ENCODE measurements around the gene GNG14.

The GNG14 gene

DNA sequence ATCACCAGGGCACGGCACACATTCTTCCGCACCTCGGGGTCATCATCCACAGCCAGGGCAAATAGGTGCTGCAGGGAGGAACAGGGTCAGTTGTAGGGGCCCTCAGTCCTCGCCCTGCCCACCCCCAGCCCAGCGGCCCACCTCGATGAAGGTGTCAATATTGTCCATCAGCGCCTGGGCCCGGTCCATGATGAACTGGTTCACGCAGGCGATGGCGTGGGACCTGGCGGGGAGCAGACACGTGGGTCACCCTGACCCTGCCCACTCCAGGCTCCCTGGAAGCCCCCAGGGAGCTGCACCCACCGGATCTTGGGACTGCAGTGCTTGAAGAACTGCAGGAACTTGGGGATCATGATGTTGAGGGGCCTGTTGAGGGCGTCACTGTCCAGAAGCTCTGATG is 27.3 kb downstream of the GNG14 start:
- DNase-seq (ENCODE audit: low read depth): no peak
- no peak overlapping the region for H3K4me3 ChIP-seq (ENCODE audit: control insufficient read depth, low read depth, low read length)

DNA sequence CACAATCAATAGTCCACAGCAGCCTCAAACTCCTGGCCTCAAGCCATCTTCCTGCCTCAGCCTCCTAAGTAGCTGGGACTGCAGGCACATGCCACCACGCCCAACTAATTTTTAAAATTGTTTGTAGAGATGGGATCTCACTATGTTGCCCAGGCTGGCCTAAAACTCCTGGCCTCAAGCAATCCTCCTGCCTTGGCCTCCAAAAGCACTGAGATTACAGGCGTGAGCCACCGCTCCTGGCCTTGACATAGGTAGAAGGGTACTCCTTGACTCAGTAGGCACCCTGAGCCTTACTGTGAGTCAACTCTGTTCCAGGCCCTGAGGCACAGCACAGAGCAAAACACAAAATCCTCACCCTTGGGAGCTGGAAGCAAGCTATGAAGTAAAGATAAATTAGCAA is 28.1 kb downstream of the GNG14 start:
- H3K4me3 ChIP-seq (ENCODE audit: control insufficient read depth, low read depth, low read length): no peak overlapping the region
- TF ChIP-seq, protein P1, sequence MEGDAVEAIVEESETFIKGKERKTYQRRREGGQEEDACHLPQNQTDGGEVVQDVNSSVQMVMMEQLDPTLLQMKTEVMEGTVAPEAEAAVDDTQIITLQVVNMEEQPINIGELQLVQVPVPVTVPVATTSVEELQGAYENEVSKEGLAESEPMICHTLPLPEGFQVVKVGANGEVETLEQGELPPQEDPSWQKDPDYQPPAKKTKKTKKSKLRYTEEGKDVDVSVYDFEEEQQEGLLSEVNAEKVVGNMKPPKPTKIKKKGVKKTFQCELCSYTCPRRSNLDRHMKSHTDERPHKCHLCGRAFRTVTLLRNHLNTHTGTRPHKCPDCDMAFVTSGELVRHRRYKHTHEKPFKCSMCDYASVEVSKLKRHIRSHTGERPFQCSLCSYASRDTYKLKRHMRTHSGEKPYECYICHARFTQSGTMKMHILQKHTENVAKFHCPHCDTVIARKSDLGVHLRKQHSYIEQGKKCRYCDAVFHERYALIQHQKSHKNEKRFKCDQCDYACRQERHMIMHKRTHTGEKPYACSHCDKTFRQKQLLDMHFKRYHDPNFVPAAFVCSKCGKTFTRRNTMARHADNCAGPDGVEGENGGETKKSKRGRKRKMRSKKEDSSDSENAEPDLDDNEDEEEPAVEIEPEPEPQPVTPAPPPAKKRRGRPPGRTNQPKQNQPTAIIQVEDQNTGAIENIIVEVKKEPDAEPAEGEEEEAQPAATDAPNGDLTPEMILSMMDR (conservative IDR thresholded peaks at IDR 0.05; ENCODE audit: control insufficient read depth, insufficient read depth, low read depth, low read length): no peak
- DNase-seq (ENCODE audit: low read depth): no peak

More for the DNA sequence above, 27.3 kb downstream of the GNG14 start:
- TF ChIP-seq, protein P1 (conservative IDR thresholded peaks at IDR 0.05; ENCODE audit: control insufficient read depth, insufficient read depth, low read depth, low read length): no peak

DNA sequence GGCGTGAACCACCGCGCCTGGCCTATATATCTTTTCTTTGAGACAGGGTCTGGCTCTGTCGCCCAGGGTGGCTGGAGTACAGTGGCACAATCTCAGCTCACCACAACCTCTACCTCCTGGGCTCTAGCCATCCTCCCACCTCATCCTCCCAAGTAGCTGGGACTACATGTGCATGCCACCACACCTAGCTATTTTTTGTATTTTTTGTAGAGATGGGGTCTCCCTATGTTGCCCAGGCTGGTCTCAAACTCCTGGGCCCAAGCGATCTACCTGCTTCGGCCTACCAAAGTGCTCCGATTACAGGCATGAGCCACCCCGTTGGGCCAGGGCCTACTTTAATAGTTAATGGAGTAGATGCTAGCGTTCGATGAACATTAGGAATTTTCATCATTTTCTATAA is 32.5 kb downstream of the GNG14 start:
- H3K4me3 ChIP-seq (ENCODE audit: control insufficient read depth, low read depth, low read length): peak overlapping the region; percentile 93
- no peak for DNase-seq (ENCODE audit: low read depth)
- TF ChIP-seq, protein P1 (conservative IDR thresholded peaks at IDR 0.05; ENCODE audit: control insufficient read depth, insufficient read depth, low read depth, low read length): no peak

DNA sequence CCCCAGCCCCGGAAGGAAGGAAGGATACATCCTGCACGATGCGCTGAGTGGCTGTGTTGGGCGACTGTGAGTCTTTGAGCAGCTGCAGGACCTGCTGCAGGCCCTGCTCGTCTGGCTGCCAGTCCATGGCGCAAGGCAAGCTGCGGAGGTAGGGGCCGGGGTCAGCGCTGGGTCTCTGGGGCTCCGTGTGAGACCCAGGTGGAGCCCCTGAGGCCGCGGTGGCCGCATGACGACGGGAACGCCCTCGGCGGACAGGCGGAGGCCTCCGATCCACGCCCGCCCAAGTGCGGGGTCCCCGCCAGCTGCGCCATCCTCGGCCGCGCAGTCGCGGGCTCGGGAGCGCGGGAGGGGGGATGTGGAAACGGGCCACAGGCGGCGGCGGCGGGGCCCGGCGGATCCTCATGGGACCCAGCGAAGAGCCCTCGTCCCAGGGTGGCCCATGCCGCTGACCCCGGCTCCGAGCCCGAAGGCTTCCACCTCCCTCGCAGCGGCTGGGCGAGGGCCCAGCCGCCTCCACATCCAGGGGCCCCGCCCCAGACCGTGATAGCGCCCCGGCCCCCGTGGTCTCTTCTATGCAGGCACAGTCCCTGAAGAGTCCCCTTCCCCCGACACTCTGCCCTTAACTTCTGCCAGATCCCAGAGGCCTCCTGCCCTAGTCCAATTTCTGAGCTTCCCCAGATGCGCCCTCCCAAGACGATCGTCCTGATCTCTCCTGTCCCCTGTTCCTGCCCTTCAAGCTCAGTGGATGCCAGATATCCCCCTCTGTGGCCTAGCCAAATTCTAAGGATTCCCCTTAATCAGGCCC is 33.3 kb downstream of the GNG14 start:
- TF ChIP-seq, protein P1 (conservative IDR thresholded peaks at IDR 0.05; ENCODE audit: control insufficient read depth, insufficient read depth, low read depth, low read length): no peak
- no peak for DNase-seq (ENCODE audit: low read depth)

DNA sequence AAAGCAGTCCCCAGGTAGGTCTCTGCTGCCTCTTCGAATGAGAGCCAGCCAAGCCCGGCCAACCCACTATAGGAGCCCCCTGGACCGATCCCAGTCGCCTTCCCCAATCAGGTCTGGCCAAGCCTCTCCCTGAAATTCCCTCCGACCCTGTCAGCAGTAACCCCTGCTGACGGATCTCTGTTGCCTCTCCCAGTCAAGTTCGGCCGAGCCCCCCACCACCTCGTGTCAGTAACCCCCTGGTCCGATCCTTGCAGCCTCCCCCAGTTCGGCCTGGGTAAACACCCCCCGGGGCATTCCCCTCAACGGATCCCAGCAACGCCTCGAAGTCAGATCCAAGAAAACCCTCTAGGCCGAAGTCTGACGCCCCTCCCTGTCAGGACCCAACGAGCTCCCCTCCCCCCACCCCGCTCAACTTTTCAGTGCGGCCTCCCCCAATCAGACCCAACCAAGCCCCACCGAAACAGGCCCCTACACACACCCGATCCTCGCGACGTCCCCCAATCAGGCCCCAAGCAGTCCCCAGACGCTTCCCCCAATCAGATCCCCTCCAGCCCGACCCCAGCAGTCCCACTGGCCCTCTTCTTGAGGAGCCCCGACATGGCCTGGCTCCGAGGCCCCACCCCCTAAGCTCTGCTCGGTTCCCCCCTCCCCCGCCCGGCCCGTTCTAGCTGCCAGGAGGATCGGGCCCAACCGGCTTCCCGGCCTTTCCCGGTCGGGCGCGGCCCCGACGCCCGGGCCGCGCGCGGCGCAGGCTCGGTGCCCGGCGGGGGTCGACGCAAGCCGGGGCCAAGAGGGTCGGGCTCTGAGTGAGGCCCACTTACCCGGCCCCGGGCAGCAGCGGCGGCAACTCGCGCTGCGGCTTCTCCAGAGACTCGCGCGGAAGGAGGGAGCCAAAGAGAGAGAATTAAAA is 34.1 kb downstream of the GNG14 start:
- TF ChIP-seq, protein P1 (conservative IDR thresholded peaks at IDR 0.05; ENCODE audit: control insufficient read depth, insufficient read depth, low read depth, low read length): no peak
- H3K4me3 ChIP-seq (ENCODE audit: control insufficient read depth, low read depth, low read length): peak overlapping the region; percentile 93
- DNase-seq (ENCODE audit: low read depth): peak; percentile 64

More for the DNA sequence above, 33.3 kb downstream of the GNG14 start:
- H3K4me3 ChIP-seq (ENCODE audit: control insufficient read depth, low read depth, low read length): peak overlapping the region; percentile 93

DNA sequence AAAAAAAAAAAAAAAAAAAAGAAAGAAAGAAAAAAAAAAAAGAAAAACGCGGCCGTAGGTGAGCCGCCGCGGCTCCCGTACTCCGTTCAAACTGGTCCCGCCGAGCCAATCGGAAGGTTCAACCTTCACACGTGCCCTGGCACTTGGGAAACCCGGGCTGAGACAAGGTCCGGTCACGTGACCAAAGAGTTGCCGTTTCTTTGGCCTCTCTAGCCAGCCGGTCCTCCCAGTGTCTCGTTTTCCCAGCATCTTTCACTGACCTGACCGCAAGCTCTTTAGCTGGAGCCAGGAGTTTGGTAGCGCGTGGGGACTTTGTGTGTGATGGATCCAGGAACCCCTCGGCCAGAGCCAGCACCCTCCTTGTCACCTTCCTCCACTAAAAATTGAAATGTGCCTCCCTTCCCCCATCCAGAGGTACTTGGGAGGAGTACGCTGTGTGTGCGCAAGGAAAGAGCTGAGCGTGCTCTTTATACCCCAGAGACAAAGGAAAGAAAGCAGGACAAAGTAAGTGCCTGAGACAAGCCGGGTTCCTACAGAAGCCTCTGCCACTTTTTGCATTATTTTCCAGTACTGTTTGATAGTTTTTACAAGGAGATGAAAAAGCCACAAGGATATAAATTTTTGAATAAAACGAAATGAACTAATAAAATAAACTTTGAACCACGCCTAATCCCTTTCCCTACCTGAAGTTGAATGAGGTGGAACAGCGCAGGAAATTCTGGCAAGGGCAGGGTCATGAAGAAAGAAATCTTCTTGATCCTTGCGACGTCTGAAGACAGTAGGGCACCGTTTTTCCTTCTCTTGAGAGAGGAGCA is 35.0 kb downstream of the GNG14 start:
- peak; percentile 100 for DNase-seq (ENCODE audit: low read depth)
- TF ChIP-seq, protein P1 (conservative IDR thresholded peaks at IDR 0.05; ENCODE audit: control insufficient read depth, insufficient read depth, low read depth, low read length): no peak
- peak overlapping the region; percentile 93 for H3K4me3 ChIP-seq (ENCODE audit: control insufficient read depth, low read depth, low read length)
